Tibial nerve (tissue), 4 donors: ENCODE measurements around the gene WDR64. TPM values are rescaled to one million over a fixed set of nuclear protein-coding genes. Genes with fewer than 3 reads are reported as not detected.

Source experiments
- DNase-seq, 2 donors: peaks; one replicate each; pipeline ENCODE4 v3.0.0-alpha.2; 2019; ENCODE audit warnings: low spot score in 2 of 2
- H3K27ac ChIP-seq, 4 donors: fragments of 200-600 bp; sonication (generic) in 3 of 4; one replicate each; pipeline ENCODE4 v1.5.1; 2017 to 2019; ENCODE audit warnings: mild to moderate bottlenecking in 1 of 4
- H3K27me3 ChIP-seq, 2 donors: fragments of 200-600 bp; sonication (generic) in 1 of 2; one replicate each; pipeline versions ENCODE4 v1.5.1 to v1.6.0; 2017 to 2019
- H3K36me3 ChIP-seq, 3 donors: fragments of 200-600 bp; sonication (generic); one replicate each; pipeline ENCODE4 v1.5.1; 2018 to 2019
- H3K4me1 ChIP-seq, 4 donors: fragments of 200-600 bp; sonication (generic) in 3 of 4; one replicate each; pipeline ENCODE4 v1.5.1; 2017 to 2019
- H3K4me3 ChIP-seq, 4 donors: fragments of 200-600 bp; sonication (generic) in 3 of 4; one replicate each; pipeline ENCODE4 v1.5.1; 2017 to 2019; ENCODE audit warnings: mild to moderate bottlenecking in 1 of 4, moderate library complexity in 1 of 4
- H3K9me3 ChIP-seq, 4 donors: fragments of 200-600 bp; sonication (generic) in 3 of 4; one replicate each; pipeline ENCODE4 v1.5.1; 2017 to 2019
- EP300 ChIP-seq, 2 donors: sonication (generic); formaldehyde crosslinking; IDR thresholded peaks; one replicate each; pipeline ENCODE4 v1.6.1; 2017; ENCODE audit warnings: antibody characterized with exemption in 2 of 2, mild to moderate bottlenecking in 1 of 2
- POLR2A ChIP-seq, 2 donors: fragments of 450-650 bp; IDR thresholded peaks; one replicate each; pipeline ENCODE4 v1.6.1; 2017; ENCODE audit warnings: antibody characterized with exemption in 2 of 2, mild to moderate bottlenecking in 2 of 2, moderate library complexity in 2 of 2
- WGBS, 2 donors: methylation state at CpG; one replicate each; pipeline ENCODE4 v1.1.5; 2018; 5-methylcytosine and 5-hydroxymethylcytosine counted together
- total RNA-seq, 4 donors: library from RNA; depleted of rRNA; stranded (reverse); fragments of >200 nt; gene quantifications; one replicate each; pipeline ENCODE4 v1.1.0, GENCODE V29; 2016
- TF ChIP-seq, protein P1 (sequence below), 5 experiments: fragments of 200-600 bp in 3 of 5; fragments of 450-650 bp in 2 of 5; sonication (generic) in 3 of 5; IDR thresholded peaks; one replicate each; pipeline ENCODE4 v1.5.1; 2016 to 2019; ENCODE audit warnings: antibody characterized with exemption in 5 of 5, mild to moderate bottlenecking in 3 of 5, moderate library complexity in 2 of 5

Gene WDR64
- total RNA-seq, 4 donors from 2014 or later = 0.42 TPM; not detected in 3

DNA sequence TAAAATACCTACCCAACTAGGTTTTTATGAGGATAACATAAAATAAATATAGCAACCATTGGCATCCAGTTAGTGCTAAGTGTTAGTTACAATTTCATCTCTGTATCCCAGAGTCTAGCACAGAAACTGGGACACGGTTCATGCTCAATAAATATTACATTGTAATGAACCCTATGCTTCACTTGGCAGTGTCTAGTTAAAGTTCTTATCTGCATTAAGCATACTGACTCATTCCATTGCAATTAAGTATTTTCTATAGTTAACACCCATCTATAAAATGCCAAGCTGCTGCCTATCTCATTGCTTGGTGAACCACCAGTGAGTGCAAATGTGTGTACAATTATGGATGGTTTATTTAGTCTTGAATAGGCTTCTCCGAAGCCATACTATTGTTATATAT lies 27.1 kb upstream of the WDR64 start:
- H3K27me3 ChIP-seq = no peaks in the 10 kb centered on the region
- 88 to 94% methylated on average over 2 of the region's 2 CpGs for WGBS, 2 donors
- H3K4me3 ChIP-seq = no peak overlapping the region
- H3K9me3 ChIP-seq = no peaks in the 10 kb centered on the region
- H3K27ac ChIP-seq = no peak overlapping the region
- DNase-seq = no peak
- TF ChIP-seq, protein P1, sequence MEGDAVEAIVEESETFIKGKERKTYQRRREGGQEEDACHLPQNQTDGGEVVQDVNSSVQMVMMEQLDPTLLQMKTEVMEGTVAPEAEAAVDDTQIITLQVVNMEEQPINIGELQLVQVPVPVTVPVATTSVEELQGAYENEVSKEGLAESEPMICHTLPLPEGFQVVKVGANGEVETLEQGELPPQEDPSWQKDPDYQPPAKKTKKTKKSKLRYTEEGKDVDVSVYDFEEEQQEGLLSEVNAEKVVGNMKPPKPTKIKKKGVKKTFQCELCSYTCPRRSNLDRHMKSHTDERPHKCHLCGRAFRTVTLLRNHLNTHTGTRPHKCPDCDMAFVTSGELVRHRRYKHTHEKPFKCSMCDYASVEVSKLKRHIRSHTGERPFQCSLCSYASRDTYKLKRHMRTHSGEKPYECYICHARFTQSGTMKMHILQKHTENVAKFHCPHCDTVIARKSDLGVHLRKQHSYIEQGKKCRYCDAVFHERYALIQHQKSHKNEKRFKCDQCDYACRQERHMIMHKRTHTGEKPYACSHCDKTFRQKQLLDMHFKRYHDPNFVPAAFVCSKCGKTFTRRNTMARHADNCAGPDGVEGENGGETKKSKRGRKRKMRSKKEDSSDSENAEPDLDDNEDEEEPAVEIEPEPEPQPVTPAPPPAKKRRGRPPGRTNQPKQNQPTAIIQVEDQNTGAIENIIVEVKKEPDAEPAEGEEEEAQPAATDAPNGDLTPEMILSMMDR (IDR thresholded peaks at IDR 0.05) = no peak
- TF ChIP-seq EP300 (IDR thresholded peaks at IDR 0.05) (no peak), POLR2A (IDR thresholded peaks at IDR 0.05) (no peak)
- H3K36me3 ChIP-seq = peaks cover 0 to 9% (median 0%) of the 10 kb centered on the region in 3 donors
- peaks cover 0 to 3% (median 0%) of the 10 kb centered on the region in 4 donors for H3K4me1 ChIP-seq

DNA sequence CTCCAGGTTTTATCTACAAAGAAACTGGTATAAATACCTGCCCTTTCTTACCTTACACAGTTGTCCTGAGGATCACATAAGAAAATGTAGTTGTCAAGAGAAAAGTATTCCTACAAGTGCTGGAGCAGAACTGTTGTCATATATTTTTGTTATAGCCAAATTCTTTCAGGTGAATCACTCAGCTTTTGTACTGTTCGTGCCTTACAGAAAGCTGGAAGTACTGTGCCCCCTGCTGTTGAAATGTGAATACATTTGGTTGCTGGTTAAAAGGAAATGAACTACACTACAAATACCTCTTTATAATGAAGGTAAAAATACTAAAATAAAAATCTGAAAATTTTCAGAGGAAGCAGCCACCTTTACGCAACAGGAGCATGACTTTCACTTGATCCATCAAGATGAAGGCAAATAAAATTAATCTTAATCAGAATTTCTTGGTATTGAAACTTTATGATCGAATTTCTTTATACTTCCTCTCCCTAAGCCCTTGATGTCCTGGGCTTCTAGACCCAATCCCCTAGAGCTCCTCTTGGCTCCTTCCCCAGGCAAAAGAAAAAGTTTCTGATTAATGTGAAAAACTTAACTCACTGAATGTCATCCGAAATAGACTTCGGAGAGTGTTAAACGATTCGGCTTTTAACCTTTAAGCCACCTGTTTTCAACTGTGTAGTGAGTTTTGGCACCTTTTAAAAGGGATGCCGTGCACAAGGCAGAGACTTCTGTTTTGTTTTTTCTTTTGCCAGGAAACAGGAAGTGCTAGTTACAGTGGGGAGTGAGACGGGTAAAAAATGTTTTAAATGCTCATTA lies 24.4 kb upstream of the WDR64 start:
- Histone ChIP-seq H3K9me3 (no peaks in the 10 kb centered on the region), H3K36me3 (peaks cover 0 to 9% (median 0%) of the 10 kb centered on the region in 3 donors), H3K4me3 (no peak overlapping the region), H3K4me1 (peaks cover 0 to 3% (median 0%) of the 10 kb centered on the region in 4 donors), H3K27me3 (no peaks in the 10 kb centered on the region), H3K27ac (no peak overlapping the region)
- WGBS, 2 donors = 40 to 49% methylated on average over 9 of the region's 9 CpGs
- DNase-seq = no peak
- TF ChIP-seq, protein P1 (IDR thresholded peaks at IDR 0.05) = peak; percentile 23 to 46 (median 43)
- TF ChIP-seq POLR2A (IDR thresholded peaks at IDR 0.05) (no peak), EP300 (IDR thresholded peaks at IDR 0.05) (no peak)

DNA sequence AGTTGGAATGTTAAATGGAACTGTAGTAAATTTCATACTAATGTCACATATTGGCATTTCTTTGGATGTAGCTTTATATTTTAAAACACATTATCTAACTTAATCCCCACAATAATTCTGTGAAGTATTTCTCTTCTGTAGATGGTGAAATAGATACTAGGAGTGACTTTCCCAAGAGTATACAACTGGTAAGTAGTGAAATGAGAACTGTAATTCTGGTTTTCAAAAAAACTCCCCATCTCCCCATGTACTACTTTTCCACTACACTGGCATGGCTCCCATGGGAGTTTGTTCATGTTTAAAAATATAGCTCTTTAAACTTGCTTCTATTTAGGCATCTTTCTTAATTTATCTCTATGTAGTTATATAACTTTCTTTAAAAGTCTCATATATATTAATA lies 22.1 kb upstream of the WDR64 start:
- H3K9me3 ChIP-seq = no peaks in the 10 kb centered on the region
- H3K4me3 ChIP-seq = no peak overlapping the region
- H3K27me3 ChIP-seq = no peaks in the 10 kb centered on the region
- H3K36me3 ChIP-seq = peaks cover 0 to 4% (median 0%) of the 10 kb centered on the region in 3 donors
- H3K27ac ChIP-seq = no peak overlapping the region
- TF ChIP-seq, protein P1 (IDR thresholded peaks at IDR 0.05) = no peak
- TF ChIP-seq POLR2A (IDR thresholded peaks at IDR 0.05) (no peak), EP300 (IDR thresholded peaks at IDR 0.05) (no peak)
- peaks cover 0 to 3% (median 0%) of the 10 kb centered on the region in 4 donors for H3K4me1 ChIP-seq
- DNase-seq = no peak

DNA sequence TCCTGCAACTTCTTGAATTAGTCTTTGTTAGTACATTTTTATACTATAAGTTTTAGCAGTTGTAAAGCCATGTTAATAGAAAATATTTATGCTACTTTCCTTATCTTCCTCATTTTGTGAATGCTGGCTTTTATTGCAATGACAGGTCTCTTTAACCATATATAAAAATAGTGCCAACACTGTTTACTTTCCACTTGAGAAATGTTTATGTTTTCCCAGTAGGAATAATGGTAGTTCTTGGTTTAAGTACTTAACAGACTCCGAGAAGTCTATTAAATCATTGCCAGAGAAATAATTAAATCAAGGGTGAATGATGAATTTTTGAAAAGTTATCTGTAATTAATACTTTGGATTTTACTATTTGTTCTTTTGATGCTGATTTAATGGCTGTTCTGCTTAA lies 21.6 kb upstream of the WDR64 start:
- Histone ChIP-seq H3K9me3 (no peaks in the 10 kb centered on the region), H3K27ac (no peak overlapping the region), H3K27me3 (no peaks in the 10 kb centered on the region), H3K4me3 (no peak overlapping the region), H3K36me3 (peaks cover 0 to 9% (median 0%) of the 10 kb centered on the region in 3 donors), H3K4me1 (peaks cover 0 to 3% (median 0%) of the 10 kb centered on the region in 4 donors)
- no peak for DNase-seq
- TF ChIP-seq POLR2A (IDR thresholded peaks at IDR 0.05) (no peak), EP300 (IDR thresholded peaks at IDR 0.05) (no peak)
- TF ChIP-seq, protein P1 (IDR thresholded peaks at IDR 0.05) = no peak
- WGBS, 2 donors = 76 to 93% methylated on average over 1 of the region's 1 CpG

DNA sequence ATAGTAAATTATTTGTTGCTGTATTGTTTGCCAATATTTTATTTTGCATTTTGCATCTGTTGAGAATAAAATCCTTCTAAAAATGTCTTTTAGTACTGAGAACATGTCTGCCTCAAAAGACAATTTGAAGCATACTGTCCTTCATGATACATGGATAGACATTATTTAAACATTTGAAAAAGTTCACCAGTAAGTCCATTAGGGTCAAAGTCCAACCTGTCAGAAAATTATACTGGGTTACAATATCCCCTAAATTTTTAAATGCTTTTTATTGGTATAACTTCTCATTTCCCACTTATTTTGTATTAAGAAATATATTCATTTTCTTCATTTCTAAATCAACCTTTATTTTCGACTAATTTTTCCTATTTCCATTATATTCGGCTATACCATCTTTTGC lies 21.2 kb upstream of the WDR64 start:
- Histone ChIP-seq H3K4me3 (no peak overlapping the region), H3K27me3 (no peaks in the 10 kb centered on the region), H3K27ac (no peak overlapping the region), H3K4me1 (peaks cover 0 to 3% (median 0%) of the 10 kb centered on the region in 4 donors), H3K9me3 (no peaks in the 10 kb centered on the region), H3K36me3 (peaks cover 0 to 12% (median 0%) of the 10 kb centered on the region in 3 donors)
- TF ChIP-seq EP300 (IDR thresholded peaks at IDR 0.05) = no peak
- TF ChIP-seq, protein P1 (IDR thresholded peaks at IDR 0.05) = no peak
- no peak for TF ChIP-seq POLR2A (IDR thresholded peaks at IDR 0.05)
- DNase-seq = no peak
- WGBS, 2 donors = 96 to 97% methylated on average over 2 of the region's 2 CpGs
